Glutamatergic neuron (in vitro differentiated cells): ENCODE measurements around the gene HYPK. TPM values are rescaled to one million over a fixed set of nuclear protein-coding genes. Genes with fewer than 3 reads are reported as not detected.
"Not testable (repeated sequence)": the region's sequence is repeated elsewhere in the genome, so short reads cannot be mapped to it uniquely, and the experiment has no call there.

Source experiments
- DNase-seq: peaks from one replicate; pipeline ENCODE4 v3.0.0; 2022
- H3K27ac Mint-ChIP-seq: one replicate; pipeline ENCODE4 v1.8.0; 2020; ENCODE audit warnings: mild to moderate bottlenecking, mixed read lengths, inconsistent platforms; ENCODE audit not compliant: unreplicated experiment
- H3K27me3 Mint-ChIP-seq: one replicate; pipeline ENCODE4 v1.8.0; 2020; ENCODE audit warnings: mild to moderate bottlenecking, moderate library complexity, mixed read lengths, inconsistent platforms; ENCODE audit not compliant: unreplicated experiment
- H3K36me3 Mint-ChIP-seq: one replicate; pipeline ENCODE4 v1.8.0; 2020; ENCODE audit warnings: mild to moderate bottlenecking, mixed read lengths, inconsistent platforms; ENCODE audit not compliant: unreplicated experiment
- H3K4me1 Mint-ChIP-seq: one replicate; pipeline ENCODE4 v1.8.0; 2020; ENCODE audit warnings: mild to moderate bottlenecking, low read depth, mixed read lengths, inconsistent platforms; ENCODE audit not compliant: unreplicated experiment
- H3K4me3 Mint-ChIP-seq: one replicate; pipeline ENCODE4 v1.8.0; 2020; ENCODE audit warnings: mild to moderate bottlenecking, mixed read lengths, inconsistent platforms; ENCODE audit not compliant: unreplicated experiment
- H3K9me3 Mint-ChIP-seq: one replicate; pipeline ENCODE4 v1.8.0; 2020; ENCODE audit warnings: mild to moderate bottlenecking, moderate library complexity, mixed read lengths, inconsistent platforms; ENCODE audit not compliant: unreplicated experiment
- CTCF ChIP-seq: fragments of 200-600 bp; sonication (generic); IDR thresholded peaks from one replicate; pipeline ENCODE4 v1.5.0; 2021; ENCODE audit not compliant: partially characterized antibody, unreplicated experiment
- total RNA-seq: library from RNA; stranded (reverse); fragmentation: NEBNext Ultra II Directional; extraction: Animal tissue kit (Norgen Biotek cat#: 25700); gene quantifications from one replicate; pipeline ENCODE4 v1.2.1, GENCODE V29; 2021; ENCODE audit not compliant: unreplicated experiment

The HYPK gene
- total RNA-seq, 1 donor from 2014 or later = 26.5 TPM

GRCh38 chr15:43821505-43821904 lies 21.1 kb downstream of the HYPK start:
- Mint-ChIP-seq H3K4me3 (no peak overlapping the region), H3K9me3 (peaks cover 5% of the 10 kb centered on the region), H3K27ac (no peak overlapping the region), H3K36me3 (no peaks in the 10 kb centered on the region), H3K27me3 (peaks cover 2% of the 10 kb centered on the region), H3K4me1 (no peaks in the 10 kb centered on the region)
- no peak for TF ChIP-seq CTCF
- no peak for DNase-seq

- H3K4me3 Mint-ChIP-seq = peak within 1 kb of the TSS; percentile 100
- peaks cover 5% of the 10 kb centered on the region for H3K9me3 Mint-ChIP-seq
- no peaks in the 10 kb centered on the region for H3K36me3 Mint-ChIP-seq
- peak; percentile 89 for DNase-seq
- H3K4me1 Mint-ChIP-seq = no peaks in the 10 kb centered on the region
- no peak for TF ChIP-seq CTCF
- peak within 1 kb of the TSS; percentile 94 for H3K27ac Mint-ChIP-seq
- H3K27me3 Mint-ChIP-seq = peaks cover 2% of the 10 kb centered on the region
Observed at GRCh38 chr15:43824302-43825246, 24.2 kb downstream of the HYPK start, which contains the start of gene MFAP1. Gene MFAP1, minus strand, starts transcription at chr15:43824690. Its CDS starts 121 bp downstream, at chr15:43824569.

GRCh38 chr15:43825305-43825704 lies 24.9 kb downstream of the HYPK start:
- not testable (repeated sequence) for H3K27ac Mint-ChIP-seq, H3K4me1 Mint-ChIP-seq, DNase-seq, H3K4me3 Mint-ChIP-seq, H3K36me3 Mint-ChIP-seq, H3K27me3 Mint-ChIP-seq, H3K9me3 Mint-ChIP-seq

- Mint-ChIP-seq H3K9me3 (peaks cover 5% of the 10 kb centered on the region), H3K4me3 (peak overlapping the region; percentile 49)
- no peak for TF ChIP-seq CTCF
Observed at GRCh38 chr15:43826029-43826507, 25.7 kb downstream of the HYPK start.

GRCh38 chr15:43826508-43827341 lies 26.3 kb downstream of the HYPK start, which contains the start of gene WDR76:
Gene WDR76, plus strand, starts transcription at chr15:43827002. Its CDS starts 31 bp downstream, at chr15:43827033.
- H3K4me3 Mint-ChIP-seq = peak within 1 kb of the TSS; percentile 83
- peaks cover 5% of the 10 kb centered on the region for H3K9me3 Mint-ChIP-seq
- H3K36me3 Mint-ChIP-seq = no peaks in the 10 kb centered on the region

More at GRCh38 chr15:43826029-43826507, 25.7 kb downstream of the HYPK start:
- H3K36me3 Mint-ChIP-seq = no peaks in the 10 kb centered on the region
- no peaks in the 10 kb centered on the region for H3K4me1 Mint-ChIP-seq
- H3K27me3 Mint-ChIP-seq = peaks cover 2% of the 10 kb centered on the region
- no peak overlapping the region for H3K27ac Mint-ChIP-seq
- DNase-seq = no peak

More at GRCh38 chr15:43826508-43827341, 26.3 kb downstream of the HYPK start, which contains the start of gene WDR76:
- Mint-ChIP-seq H3K27ac (no peak within 1 kb of the TSS), H3K4me1 (no peaks in the 10 kb centered on the region), H3K27me3 (peaks cover 4% of the 10 kb centered on the region)
- peak; percentile 70 for DNase-seq
- no peak for TF ChIP-seq CTCF
